ENCODE data around the gene MYO5C. TPM values are rescaled to one million over a fixed set of nuclear protein-coding genes. Genes with fewer than 3 reads are reported as not detected.

MYO5C gene
- total RNA-seq, 1 donor from 2014 or later: 24.1 TPM

DNA sequence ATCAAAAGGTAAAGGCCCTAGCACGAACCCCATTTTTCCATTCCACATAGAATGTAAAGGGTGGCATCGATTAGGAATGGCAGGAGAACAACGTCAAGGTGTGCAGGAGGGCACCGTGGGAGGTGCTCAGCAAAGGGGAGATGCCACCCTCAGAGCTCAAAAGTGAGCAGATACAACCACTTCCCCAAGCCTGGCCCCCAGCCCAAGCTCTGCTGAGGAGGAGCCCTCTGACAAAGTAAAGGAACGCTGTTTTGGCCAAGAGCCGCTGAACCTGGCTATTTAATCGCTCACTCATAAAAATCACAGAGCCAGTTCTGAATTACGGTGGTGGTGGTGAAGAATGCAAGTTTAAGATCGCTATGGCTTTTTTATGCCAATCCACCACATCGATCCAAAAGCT is 116.8 kb downstream of the MYO5C start:
- Mint-ChIP-seq H3K4me3 (peak overlapping the region; percentile 93), H3K36me3 (no peaks in the 10 kb centered on the region), H3K27ac (no peak overlapping the region), H3K9me3 (no peaks in the 10 kb centered on the region), H3K4me1 (peaks cover 16% of the 10 kb centered on the region), H3K27me3 (ENCODE audit: insufficient read depth, low read depth) (peaks cover 19% of the 10 kb centered on the region)
- H3F3A ChIP-seq (ENCODE audit: low read depth): peaks cover 16% of the 10 kb centered on the region
- TF ChIP-seq, protein P1, sequence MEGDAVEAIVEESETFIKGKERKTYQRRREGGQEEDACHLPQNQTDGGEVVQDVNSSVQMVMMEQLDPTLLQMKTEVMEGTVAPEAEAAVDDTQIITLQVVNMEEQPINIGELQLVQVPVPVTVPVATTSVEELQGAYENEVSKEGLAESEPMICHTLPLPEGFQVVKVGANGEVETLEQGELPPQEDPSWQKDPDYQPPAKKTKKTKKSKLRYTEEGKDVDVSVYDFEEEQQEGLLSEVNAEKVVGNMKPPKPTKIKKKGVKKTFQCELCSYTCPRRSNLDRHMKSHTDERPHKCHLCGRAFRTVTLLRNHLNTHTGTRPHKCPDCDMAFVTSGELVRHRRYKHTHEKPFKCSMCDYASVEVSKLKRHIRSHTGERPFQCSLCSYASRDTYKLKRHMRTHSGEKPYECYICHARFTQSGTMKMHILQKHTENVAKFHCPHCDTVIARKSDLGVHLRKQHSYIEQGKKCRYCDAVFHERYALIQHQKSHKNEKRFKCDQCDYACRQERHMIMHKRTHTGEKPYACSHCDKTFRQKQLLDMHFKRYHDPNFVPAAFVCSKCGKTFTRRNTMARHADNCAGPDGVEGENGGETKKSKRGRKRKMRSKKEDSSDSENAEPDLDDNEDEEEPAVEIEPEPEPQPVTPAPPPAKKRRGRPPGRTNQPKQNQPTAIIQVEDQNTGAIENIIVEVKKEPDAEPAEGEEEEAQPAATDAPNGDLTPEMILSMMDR (IDR thresholded peaks at IDR 0.05): no peak
- TF ChIP-seq EZH2 (IDR thresholded peaks at IDR 0.05): no peak
- no peak for TF ChIP-seq EZH2phosphoT487 (IDR thresholded peaks at IDR 0.05)
- H3K4me3 ChIP-seq: peak overlapping the region; percentile 54
- peak overlapping the region; percentile 82 for H3K4me2 ChIP-seq
- H3K27ac ChIP-seq: no peak overlapping the region
- no peaks in the 10 kb centered on the region for H3K36me3 ChIP-seq
- H2AFZ ChIP-seq (replicated peaks): peak overlapping the region; percentile 97
- H3K27me3 ChIP-seq: peaks cover 25% of the 10 kb centered on the region
- DNase-seq (ENCODE audit: low spot score): no peak
- no peaks in the 10 kb centered on the region for H4K20me1 ChIP-seq (ENCODE audit: low read depth)
- H3K9ac ChIP-seq: peak overlapping the region; percentile 14
- no peaks in the 10 kb centered on the region for H3K4me1 ChIP-seq
- H3K79me2 ChIP-seq (ENCODE audit: low read depth): peaks cover 11% of the 10 kb centered on the region
- H3K9me3 ChIP-seq (ENCODE audit: low read depth): no peaks in the 10 kb centered on the region

DNA sequence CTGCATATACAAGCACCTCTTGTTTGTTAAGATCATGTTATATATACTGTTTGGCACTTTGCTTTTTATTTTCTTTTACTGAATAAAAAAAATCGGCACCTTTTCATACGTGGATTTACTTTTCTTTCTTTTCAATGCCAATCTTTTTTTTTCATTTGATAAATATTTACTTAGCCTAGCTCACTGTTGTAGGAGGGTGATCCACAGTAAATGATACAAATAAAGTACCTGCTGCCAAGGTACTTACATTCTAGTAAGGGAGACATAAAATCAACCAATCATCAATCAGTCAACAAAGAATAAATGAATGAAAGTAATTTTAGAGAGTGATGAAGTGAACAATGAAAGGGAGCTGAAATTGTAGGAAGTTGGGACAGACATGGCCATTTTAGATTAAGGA is 122.7 kb downstream of the MYO5C start:
- H3K79me2 ChIP-seq (ENCODE audit: low read depth): peaks cover 23% of the 10 kb centered on the region
- no peak overlapping the region for H3K4me3 Mint-ChIP-seq
- no peaks in the 10 kb centered on the region for H3K36me3 ChIP-seq
- no peak overlapping the region for H3K9ac ChIP-seq
- no peaks in the 10 kb centered on the region for H3F3A ChIP-seq (ENCODE audit: low read depth)
- H3K4me2 ChIP-seq: no peak overlapping the region
- peaks cover 4% of the 10 kb centered on the region for H3K36me3 Mint-ChIP-seq
- no peak overlapping the region for H3K27ac ChIP-seq
- H3K4me1 Mint-ChIP-seq: peaks cover 9% of the 10 kb centered on the region
- no peaks in the 10 kb centered on the region for H3K27me3 Mint-ChIP-seq (ENCODE audit: insufficient read depth, low read depth)
- H3K9me3 ChIP-seq (ENCODE audit: low read depth): no peaks in the 10 kb centered on the region
- peaks cover 5% of the 10 kb centered on the region for H3K4me1 ChIP-seq
- H3K4me3 ChIP-seq: no peak overlapping the region
- no peak for DNase-seq (ENCODE audit: low spot score)
- H2AFZ ChIP-seq (replicated peaks): no peak overlapping the region
- H4K20me1 ChIP-seq (ENCODE audit: low read depth): no peaks in the 10 kb centered on the region
- H3K9me3 Mint-ChIP-seq: peaks cover 7% of the 10 kb centered on the region
- TF ChIP-seq EZH2phosphoT487 (IDR thresholded peaks at IDR 0.05) (no peak), EZH2 (IDR thresholded peaks at IDR 0.05) (no peak)
- TF ChIP-seq, protein P1 (IDR thresholded peaks at IDR 0.05): no peak
- no peak overlapping the region for H3K27ac Mint-ChIP-seq
- H3K27me3 ChIP-seq: no peaks in the 10 kb centered on the region

DNA sequence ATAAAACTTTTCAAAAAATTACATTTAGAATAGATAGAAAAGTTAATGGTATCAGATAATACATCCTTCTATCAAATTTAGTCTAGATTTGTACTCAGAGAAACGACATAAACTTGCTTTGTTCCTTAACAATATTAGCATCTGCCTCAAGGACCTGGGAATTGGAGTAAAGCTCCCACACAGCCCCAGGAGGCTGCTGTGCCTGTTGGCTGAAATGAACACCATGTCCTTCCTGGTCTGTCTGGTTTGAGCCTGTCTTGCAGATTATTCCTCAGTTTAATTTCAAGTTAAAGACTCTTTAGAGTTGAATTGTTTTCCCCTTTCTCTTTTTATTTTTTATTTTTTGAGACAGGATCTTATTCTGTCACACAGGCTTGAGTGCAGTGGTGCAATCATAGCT is 123.8 kb downstream of the MYO5C start:
- no peaks in the 10 kb centered on the region for H3K9me3 ChIP-seq (ENCODE audit: low read depth)
- H3K4me1 ChIP-seq: peaks cover 5% of the 10 kb centered on the region
- H3K27ac ChIP-seq: no peak overlapping the region
- no peaks in the 10 kb centered on the region for H3F3A ChIP-seq (ENCODE audit: low read depth)
- Mint-ChIP-seq H3K27ac (no peak overlapping the region), H3K36me3 (peaks cover 4% of the 10 kb centered on the region), H3K9me3 (peaks cover 7% of the 10 kb centered on the region), H3K27me3 (ENCODE audit: insufficient read depth, low read depth) (no peaks in the 10 kb centered on the region), H3K4me1 (peaks cover 6% of the 10 kb centered on the region), H3K4me3 (no peak overlapping the region)
- H2AFZ ChIP-seq (replicated peaks): no peak overlapping the region
- H3K36me3 ChIP-seq: no peaks in the 10 kb centered on the region
- TF ChIP-seq, protein P1 (IDR thresholded peaks at IDR 0.05): no peak
- TF ChIP-seq EZH2 (IDR thresholded peaks at IDR 0.05): no peak
- no peak for TF ChIP-seq EZH2phosphoT487 (IDR thresholded peaks at IDR 0.05)
- peaks cover 31% of the 10 kb centered on the region for H3K79me2 ChIP-seq (ENCODE audit: low read depth)
- no peak overlapping the region for H3K4me2 ChIP-seq
- no peak overlapping the region for H3K4me3 ChIP-seq
- DNase-seq (ENCODE audit: low spot score): no peak
- H3K27me3 ChIP-seq: no peaks in the 10 kb centered on the region
- no peaks in the 10 kb centered on the region for H4K20me1 ChIP-seq (ENCODE audit: low read depth)
- H3K9ac ChIP-seq: no peak overlapping the region

Measured in neural progenitor cell (in vitro differentiated cells).